ENCODE measurements around the gene URM1.
"Not testable (repeated sequence)": the region's sequence is repeated elsewhere in the genome, so short reads cannot be mapped to it uniquely, and the experiment has no call there.

The URM1 gene

DNA sequence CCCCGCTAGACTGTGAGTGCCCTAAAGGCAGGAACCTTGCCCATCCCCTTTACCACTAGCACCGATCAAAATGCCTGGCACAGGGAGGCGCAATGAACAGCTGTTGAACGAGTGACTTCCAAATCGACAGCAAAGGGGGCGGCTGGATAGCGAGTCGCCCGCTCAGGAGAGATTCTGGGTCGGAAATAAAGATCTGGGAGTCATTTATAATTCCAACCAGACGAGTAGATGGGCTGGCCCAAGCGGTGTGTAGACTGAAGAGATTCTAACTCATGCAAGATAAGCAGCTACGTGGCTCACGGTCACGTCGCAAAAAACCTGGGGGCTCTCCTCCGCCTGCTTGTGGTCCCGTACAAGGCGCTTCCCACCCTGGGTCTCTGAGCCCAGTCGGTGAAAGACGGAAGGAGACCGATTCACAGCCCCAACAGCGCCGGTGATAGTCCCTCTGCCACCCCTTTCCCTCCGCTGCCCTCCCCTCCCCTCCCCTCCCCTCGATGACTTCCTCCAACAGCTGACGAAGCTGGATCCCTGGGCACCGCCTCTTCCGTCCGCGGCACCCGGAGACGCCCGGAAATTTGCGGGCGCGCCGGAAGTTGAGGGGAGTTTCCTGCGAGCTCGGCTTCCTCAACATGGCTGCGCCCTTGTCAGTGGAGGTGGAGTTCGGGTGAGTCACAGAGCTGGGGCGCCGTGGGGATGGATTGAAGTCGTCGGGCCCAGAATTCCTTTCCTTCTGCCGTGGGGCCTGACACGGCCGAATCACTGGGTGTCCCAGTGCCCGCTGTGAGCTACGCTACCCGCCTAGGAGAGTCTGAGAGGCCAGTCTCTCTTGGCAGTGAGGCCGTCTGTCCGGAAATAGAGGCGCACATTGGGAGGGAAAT is at the start of gene URM1:
URM1 (plus strand) TSS at position 623 of the 878 bp plus-strand sequence; CDS start at position 630, 7 bp downstream.
- peak; percentile 98 for DNase-seq (ENCODE audit: low spot score)
- Mint-ChIP-seq H3K4me3 (peak within 1 kb of the TSS; percentile 96), H3K27me3 (ENCODE audit: low read depth) (no peaks in the 10 kb centered on the region), H3K27ac (peak within 1 kb of the TSS; percentile 96), H3K9me3 (no peaks in the 10 kb centered on the region), H3K36me3 (ENCODE audit: low read depth) (peaks cover 16% of the 10 kb centered on the region), H3K4me1 (ENCODE audit: low read depth) (peaks cover 29% of the 10 kb centered on the region)

DNA sequence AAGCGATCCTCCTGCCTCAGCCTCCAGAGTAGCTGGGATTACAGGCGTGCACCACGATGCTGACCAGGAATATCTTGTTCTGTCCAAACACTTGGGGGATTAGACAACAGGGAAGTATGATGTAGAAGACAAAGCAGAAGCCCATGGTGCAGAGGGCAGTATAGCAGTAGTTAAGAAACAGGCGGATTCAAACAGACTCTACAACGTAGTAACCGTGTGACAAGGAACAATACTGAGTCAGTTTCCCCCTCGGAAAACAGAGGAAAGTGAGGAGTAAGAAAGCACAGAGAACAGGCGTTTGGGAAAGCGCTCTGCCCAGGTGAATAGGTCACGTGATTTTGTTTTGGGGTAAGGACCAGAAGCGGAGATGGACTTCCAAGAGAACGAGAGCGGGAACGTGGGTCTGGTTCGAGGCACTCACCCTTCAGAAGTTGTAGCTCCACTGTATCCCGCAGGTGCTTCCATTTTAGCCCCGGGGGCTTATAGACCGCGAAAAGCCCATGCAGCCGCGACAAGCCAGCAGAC is 49.2 kb upstream of the URM1 start:
- Mint-ChIP-seq H3K27ac (peak overlapping the region; percentile 96), H3K4me3 (peak overlapping the region; percentile 90), H3K9me3 (no peaks in the 10 kb centered on the region), H3K27me3 (ENCODE audit: low read depth) (no peaks in the 10 kb centered on the region), H3K4me1 (ENCODE audit: low read depth) (peaks cover 8% of the 10 kb centered on the region), H3K36me3 (ENCODE audit: low read depth) (peaks cover 3% of the 10 kb centered on the region)
- no peak for DNase-seq (ENCODE audit: low spot score)

DNA sequence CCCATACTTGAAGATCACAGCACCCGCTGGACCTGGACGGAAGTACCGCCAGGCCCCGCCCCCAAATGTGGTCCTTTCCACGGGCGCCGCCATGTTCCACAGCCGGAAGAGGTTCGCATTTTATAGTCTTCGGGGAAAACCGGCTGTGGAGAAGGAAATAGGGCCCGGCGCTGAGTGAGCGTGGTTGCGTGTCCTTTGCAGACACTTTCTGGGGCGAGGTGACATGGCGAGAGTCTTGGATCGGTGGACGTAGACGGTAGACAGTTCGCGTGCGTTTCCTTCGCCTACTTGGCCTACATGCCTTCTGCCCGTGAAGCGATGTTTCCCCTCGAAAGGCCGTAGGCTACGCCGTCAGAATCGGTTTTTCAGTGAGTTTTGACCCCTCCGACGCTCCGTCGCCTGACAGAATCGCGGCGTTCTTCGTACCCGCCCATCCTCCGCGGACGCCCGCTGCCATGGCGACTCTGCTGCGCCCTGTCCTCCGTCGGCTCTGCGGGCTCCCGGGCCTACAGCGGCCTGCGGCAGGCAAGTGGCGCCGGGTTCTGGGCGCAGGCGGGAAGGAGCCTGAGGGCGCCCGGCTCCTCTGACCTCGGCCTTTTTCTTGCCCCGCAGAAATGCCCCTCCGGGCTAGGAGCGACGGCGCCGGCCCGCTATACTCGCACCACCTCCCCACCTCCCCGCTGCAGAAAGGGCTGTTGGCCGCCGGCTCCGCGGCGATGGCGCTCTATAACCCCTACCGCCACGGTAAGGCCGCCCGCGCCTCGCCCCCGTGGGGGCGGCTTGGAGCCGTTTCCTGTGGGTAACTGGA is 48.6 kb upstream of the URM1 start, which contains the start of the genes COQ4 and TRUB2:
COQ4 (plus strand) TSS at position 436 of the 808 bp plus-strand sequence; CDS start at position 456, 20 bp downstream.
TRUB2 (minus strand) TSS at position 44 of the 808 bp plus-strand sequence; CDS start at position 5, 39 bp downstream.
- no peaks in the 10 kb centered on the region for H3K27me3 Mint-ChIP-seq (ENCODE audit: low read depth)
- H3K4me3 Mint-ChIP-seq: peak within 1 kb of the TSS; percentile 90
- peak; percentile 93 for DNase-seq (ENCODE audit: low spot score)
- H3K4me1 Mint-ChIP-seq (ENCODE audit: low read depth): peaks cover 8% of the 10 kb centered on the region
- H3K27ac Mint-ChIP-seq: peak within 1 kb of the TSS; percentile 96
- peaks cover 3% of the 10 kb centered on the region for H3K36me3 Mint-ChIP-seq (ENCODE audit: low read depth)
- H3K9me3 Mint-ChIP-seq: no peaks in the 10 kb centered on the region

DNA sequence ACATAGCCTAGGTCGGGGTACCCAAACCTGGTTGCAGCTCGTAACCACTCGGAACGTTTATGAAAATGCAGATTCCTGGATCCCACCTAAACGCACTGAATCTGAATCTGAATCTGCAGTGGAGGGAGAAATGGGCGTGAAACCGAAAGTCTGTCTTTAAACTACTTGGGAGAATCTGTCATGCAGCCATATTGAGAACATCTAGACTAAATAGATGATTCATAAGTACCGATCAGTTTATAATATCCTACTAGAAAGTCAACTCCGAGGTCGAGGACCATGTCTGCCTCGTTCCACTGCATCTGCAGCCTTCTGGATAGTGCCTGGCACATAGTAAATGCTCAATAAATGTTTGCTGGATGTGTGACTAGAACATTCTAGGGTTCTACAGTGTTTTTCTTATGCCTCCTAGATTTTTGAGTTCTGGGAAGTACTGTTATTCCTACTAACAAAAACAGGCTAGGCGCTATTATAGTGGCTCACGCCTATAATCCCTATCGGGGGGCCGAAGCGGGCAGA is 47.9 kb upstream of the URM1 start:
- DNase-seq (ENCODE audit: low spot score): no peak
- peak overlapping the region; percentile 96 for H3K27ac Mint-ChIP-seq
- H3K4me3 Mint-ChIP-seq: peak overlapping the region; percentile 90
- no peaks in the 10 kb centered on the region for H3K9me3 Mint-ChIP-seq
- H3K4me1 Mint-ChIP-seq (ENCODE audit: low read depth): peaks cover 8% of the 10 kb centered on the region
- H3K27me3 Mint-ChIP-seq (ENCODE audit: low read depth): no peaks in the 10 kb centered on the region
- peaks cover 6% of the 10 kb centered on the region for H3K36me3 Mint-ChIP-seq (ENCODE audit: low read depth)

DNA sequence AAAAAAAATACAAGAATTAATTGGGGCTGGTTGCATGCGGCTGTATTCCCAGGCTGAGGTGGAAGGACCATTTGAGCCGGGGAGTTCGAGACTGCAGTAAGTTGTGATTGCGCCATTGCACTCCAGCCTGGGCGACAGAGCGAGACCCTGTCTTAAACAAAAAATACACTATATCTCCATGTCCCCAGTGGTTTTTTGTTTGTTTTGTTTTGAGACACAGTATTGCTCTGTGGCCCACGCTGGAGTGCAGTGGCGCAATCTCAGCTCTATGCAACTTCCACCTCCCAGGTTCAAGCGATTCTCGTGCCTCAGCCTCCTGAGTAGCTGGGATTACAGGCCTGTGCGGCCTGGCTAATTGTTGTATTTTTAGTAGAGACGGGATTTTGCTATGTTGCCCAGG is 47.4 kb upstream of the URM1 start:
- peak overlapping the region; percentile 96 for H3K27ac Mint-ChIP-seq

DNA sequence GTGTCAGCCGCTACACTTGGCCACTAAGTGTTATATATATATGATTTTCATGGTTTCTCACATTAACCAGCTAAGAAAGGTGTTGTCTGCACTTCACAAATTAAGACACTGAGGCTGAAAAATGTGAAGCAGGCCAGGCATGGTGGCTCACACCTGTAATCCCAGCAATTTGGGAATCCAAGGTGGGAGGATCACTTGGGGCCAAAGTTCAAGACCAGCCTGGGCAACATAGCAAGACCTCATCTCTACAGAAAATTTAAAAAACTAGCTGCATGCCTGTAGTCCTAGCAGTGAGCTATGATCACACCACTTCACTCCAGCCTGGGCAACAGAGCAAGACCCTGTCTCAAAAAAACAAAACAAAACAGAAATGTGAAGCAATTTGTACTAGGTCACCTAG is 46.8 kb upstream of the URM1 start:
- Mint-ChIP-seq H3K27ac (no peak overlapping the region), H3K36me3 (ENCODE audit: low read depth) (peaks cover 8% of the 10 kb centered on the region), H3K9me3 (no peaks in the 10 kb centered on the region), H3K27me3 (ENCODE audit: low read depth) (no peaks in the 10 kb centered on the region), H3K4me3 (peak overlapping the region; percentile 90), H3K4me1 (ENCODE audit: low read depth) (peaks cover 8% of the 10 kb centered on the region)
- DNase-seq (ENCODE audit: low spot score): no peak

More for the DNA sequence above, 47.4 kb upstream of the URM1 start:
- no peak for DNase-seq (ENCODE audit: low spot score)
- Mint-ChIP-seq H3K36me3 (ENCODE audit: low read depth) (peaks cover 8% of the 10 kb centered on the region), H3K9me3 (no peaks in the 10 kb centered on the region), H3K4me3 (peak overlapping the region; percentile 90), H3K4me1 (ENCODE audit: low read depth) (peaks cover 8% of the 10 kb centered on the region), H3K27me3 (ENCODE audit: low read depth) (no peaks in the 10 kb centered on the region)

DNA sequence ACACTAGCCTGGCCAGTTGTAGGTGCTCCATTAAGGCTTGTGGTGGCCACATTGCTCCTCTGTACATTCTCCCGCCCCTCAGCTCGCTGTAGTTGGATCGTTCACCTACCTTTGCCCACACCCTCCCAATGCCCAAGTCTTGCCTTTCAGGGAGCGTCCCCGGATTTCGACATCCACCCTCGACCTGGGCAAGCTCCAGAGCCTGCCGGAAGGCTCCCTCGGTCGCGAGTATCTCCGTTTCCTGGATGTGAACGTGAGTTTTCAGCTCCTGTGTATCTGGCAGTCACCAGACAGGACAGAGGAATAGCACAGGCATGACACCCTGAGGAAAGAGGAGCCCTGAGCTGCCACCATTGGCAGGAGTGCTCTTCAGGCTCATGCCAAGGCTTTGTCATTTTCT is 45.5 kb upstream of the URM1 start:
- Mint-ChIP-seq H3K9me3 (no peaks in the 10 kb centered on the region), H3K27me3 (ENCODE audit: low read depth) (no peaks in the 10 kb centered on the region), H3K27ac (no peak overlapping the region), H3K4me1 (ENCODE audit: low read depth) (peaks cover 8% of the 10 kb centered on the region), H3K36me3 (ENCODE audit: low read depth) (peaks cover 8% of the 10 kb centered on the region), H3K4me3 (no peak overlapping the region)
- no peak for DNase-seq (ENCODE audit: low spot score)

DNA sequence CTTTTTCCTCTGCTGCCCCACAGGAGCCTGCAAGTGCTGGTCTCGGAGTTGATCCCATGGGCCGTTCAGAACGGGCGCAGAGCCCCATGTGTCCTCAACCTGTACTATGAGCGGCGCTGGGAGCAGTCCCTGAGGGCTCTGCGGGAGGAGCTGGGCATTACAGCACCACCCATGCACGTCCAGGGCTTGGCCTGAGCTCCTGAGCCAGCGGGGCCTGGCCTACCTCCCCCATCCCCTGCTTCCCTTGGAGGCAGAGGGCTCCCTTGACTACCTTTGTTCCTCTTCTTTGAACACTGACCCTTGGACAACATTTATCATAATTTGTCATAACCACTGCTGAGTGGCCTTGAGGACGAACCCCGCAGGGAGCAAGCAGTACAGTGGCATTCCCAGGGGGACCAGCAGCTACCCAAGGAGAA is 37.7 kb upstream of the URM1 start:
- Mint-ChIP-seq H3K36me3 (ENCODE audit: low read depth) (peaks cover 2% of the 10 kb centered on the region), H3K4me1 (ENCODE audit: low read depth) (no peaks in the 10 kb centered on the region), H3K4me3 (no peak overlapping the region), H3K27ac (no peak overlapping the region), H3K27me3 (ENCODE audit: low read depth) (no peaks in the 10 kb centered on the region), H3K9me3 (no peaks in the 10 kb centered on the region)
- no peak for DNase-seq (ENCODE audit: low spot score)

DNA sequence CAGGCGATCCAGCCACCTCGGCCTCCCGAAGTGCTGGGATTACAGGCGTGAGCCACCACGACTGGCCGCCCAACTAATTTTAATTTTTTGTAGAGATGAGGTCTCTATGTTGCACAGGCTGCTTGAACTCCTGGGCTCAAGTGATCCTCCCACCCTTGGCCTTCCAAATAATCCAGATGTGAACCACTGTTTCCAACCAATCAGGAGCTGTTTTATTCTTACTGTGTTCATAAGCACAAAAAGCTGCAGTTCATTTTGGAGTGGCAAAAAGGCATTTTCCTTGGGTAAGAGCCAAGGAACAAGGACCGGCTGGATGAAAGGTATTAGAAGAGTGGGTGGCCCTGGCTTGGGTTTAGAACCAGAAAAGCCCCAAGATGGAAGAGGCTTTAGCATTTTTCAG is 36.0 kb upstream of the URM1 start:
- Mint-ChIP-seq H3K36me3 (ENCODE audit: low read depth) (no peaks in the 10 kb centered on the region), H3K9me3 (no peaks in the 10 kb centered on the region), H3K27me3 (ENCODE audit: low read depth) (no peaks in the 10 kb centered on the region), H3K4me1 (ENCODE audit: low read depth) (peaks cover 4% of the 10 kb centered on the region), H3K4me3 (no peak overlapping the region), H3K27ac (no peak overlapping the region)
- no peak for DNase-seq (ENCODE audit: low spot score)

DNA sequence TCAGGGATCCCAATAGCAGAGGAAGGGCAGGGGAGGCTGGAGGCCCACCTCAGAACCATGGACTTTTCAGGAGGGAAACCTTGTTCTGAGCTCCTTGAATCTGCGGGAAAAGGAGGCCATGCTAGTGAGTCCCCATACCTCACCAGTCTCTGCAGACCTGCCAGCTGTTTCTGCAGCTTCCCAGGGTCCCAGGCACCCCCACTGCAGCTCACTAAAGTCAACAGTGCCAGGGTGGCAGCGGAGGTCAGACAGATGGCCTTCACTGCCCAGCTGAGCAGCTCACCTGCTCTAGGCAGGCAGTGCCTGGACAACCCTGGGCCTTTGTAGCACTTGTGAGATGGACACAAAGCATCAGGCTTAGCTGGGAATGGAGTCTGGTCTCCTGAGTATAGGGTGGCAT is 35.3 kb upstream of the URM1 start:
- no peak overlapping the region for H3K4me3 Mint-ChIP-seq
- DNase-seq (ENCODE audit: low spot score): no peak

DNA sequence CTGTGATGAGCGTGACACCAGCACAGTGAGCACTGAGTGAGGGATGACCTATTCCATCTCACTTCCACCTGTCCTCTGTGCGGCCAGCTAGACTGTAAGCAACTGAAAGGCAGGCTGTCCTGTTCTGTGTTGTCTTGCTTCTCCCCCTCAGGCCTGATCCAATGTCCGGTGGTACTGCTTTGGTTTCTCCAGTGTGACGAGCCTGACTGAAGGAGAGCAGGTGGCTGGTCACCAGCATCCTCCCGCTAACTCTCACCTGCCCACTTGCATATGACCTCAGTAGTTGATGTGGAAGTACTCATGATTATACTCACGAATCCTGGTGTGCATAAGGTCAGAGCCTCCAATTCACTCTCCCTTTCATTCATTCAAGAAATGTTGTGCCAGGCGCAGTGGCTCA is 33.2 kb upstream of the URM1 start:
- H3K4me3 Mint-ChIP-seq: no peak overlapping the region

More for the DNA sequence above, 35.3 kb upstream of the URM1 start:
- H3K9me3 Mint-ChIP-seq: no peaks in the 10 kb centered on the region
- H3K4me1 Mint-ChIP-seq (ENCODE audit: low read depth): peaks cover 4% of the 10 kb centered on the region
- H3K27me3 Mint-ChIP-seq (ENCODE audit: low read depth): no peaks in the 10 kb centered on the region
- no peak overlapping the region for H3K27ac Mint-ChIP-seq
- H3K36me3 Mint-ChIP-seq (ENCODE audit: low read depth): no peaks in the 10 kb centered on the region

DNA sequence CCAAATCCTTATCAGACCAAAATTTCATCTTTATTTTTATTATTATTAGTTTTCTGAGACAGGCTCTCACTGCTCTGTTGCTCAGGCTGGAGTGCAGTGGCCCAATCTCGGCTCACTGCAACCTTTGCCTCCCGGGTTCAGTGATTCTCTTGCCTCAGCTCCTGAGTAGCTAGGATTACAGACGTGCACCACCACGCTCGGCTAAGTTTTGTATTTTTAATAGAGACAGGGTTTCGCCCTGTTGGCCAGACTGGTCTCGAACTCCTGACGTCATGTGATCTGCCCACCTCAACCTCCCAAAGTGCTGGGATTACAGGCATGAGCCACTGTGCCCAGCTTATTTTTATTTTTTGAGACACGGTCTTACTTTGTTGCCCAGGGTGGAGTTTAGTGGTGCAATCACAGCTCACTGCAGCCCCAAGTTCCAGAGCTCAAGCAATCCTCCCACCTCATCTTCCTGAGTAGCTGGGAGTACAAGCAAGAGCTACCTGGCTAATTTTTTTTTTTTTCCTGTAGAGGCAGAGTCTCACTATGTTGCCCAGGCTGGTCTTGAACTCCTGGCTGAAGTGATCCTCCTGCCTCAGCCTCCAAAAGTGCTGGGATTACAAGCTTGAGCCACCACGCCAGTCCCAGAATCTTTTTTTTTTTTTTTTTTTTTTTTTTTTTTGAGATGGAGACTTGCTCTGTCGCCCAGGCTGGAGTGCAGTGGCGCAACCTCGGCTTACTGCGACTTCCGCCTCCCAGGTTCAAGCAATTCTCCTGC is 32.1 kb upstream of the URM1 start:
- Mint-ChIP-seq H3K4me3 (peak overlapping the region; percentile 86), H3K27ac (peak overlapping the region; percentile 20)
- DNase-seq (ENCODE audit: low spot score); H3K9me3 Mint-ChIP-seq; H3K27me3 Mint-ChIP-seq (ENCODE audit: low read depth); H3K4me1 Mint-ChIP-seq (ENCODE audit: low read depth); H3K36me3 Mint-ChIP-seq (ENCODE audit: low read depth): not testable (repeated sequence)

More for the DNA sequence above, 33.2 kb upstream of the URM1 start:
- Mint-ChIP-seq H3K36me3 (ENCODE audit: low read depth) (no peaks in the 10 kb centered on the region), H3K27ac (no peak overlapping the region), H3K4me1 (ENCODE audit: low read depth) (peaks cover 8% of the 10 kb centered on the region), H3K27me3 (ENCODE audit: low read depth) (no peaks in the 10 kb centered on the region), H3K9me3 (no peaks in the 10 kb centered on the region)
- DNase-seq (ENCODE audit: low spot score): no peak

Data from T-helper 2 cell treated with Interferon-gamma antibody and Interleukin-4, amounts not matched to agents 5 μg/mL and 100 μg/mL, for 36 hours (primary cell).